Natural killer cell (primary cell): Measurements from ENCODE around the gene SGCA. TPM values are rescaled to one million over a fixed set of nuclear protein-coding genes. Genes with fewer than 3 reads are reported as not detected.

Source experiments
- ATAC-seq, 3 donors: fragments of 150-1000 bp in 2 of 3; fragments of 200-7000 bp in 1 of 3; cut with Tn5 transposase; 1 replicate in 1 of 3; 2 replicates in 2 of 3; pipeline ENCODE4 v1.10.0; 2021; ENCODE audit warnings: mild to moderate bottlenecking in 2 of 3, moderate library complexity in 2 of 3
- DNase-seq, 2 donors: peaks; one replicate each; pipeline versions ENCODE4 v3.0.0 to v3.0.0-alpha.2; 2013 to 2021; ENCODE audit warnings: mixed read lengths in 1 of 2
- H3K27ac ChIP-seq: one replicate; pipeline ENCODE4 v1.5.1; 2013; ENCODE audit warnings: mild to moderate bottlenecking, low read length
- H3K27me3 ChIP-seq: one replicate; pipeline ENCODE4 v1.6.1; 2013; ENCODE audit warnings: low read length; ENCODE audit not compliant: control insufficient read depth, insufficient read depth
- H3K36me3 ChIP-seq: one replicate; pipeline ENCODE4 v1.6.1; 2013; ENCODE audit warnings: low read length; ENCODE audit not compliant: control insufficient read depth, insufficient read depth
- H3K4me1 ChIP-seq: one replicate; pipeline ENCODE4 v1.6.1; 2013; ENCODE audit warnings: low read length; ENCODE audit not compliant: control insufficient read depth, insufficient read depth
- H3K4me3 ChIP-seq: one replicate; pipeline ENCODE4 v1.5.1; 2013; ENCODE audit warnings: low read length
- H3K9me3 ChIP-seq: one replicate; pipeline ENCODE4 v1.6.1; 2013; ENCODE audit warnings: low read length; ENCODE audit not compliant: control insufficient read depth, insufficient read depth
- H3K27ac Mint-ChIP-seq, 2 donors: one replicate each; pipeline ENCODE4 v1.8.0; 2022; ENCODE audit warnings: mild to moderate bottlenecking in 2 of 2, mixed read lengths in 2 of 2, moderate library complexity in 1 of 2
- H3K27me3 Mint-ChIP-seq, 2 donors: one replicate each; pipeline ENCODE4 v1.8.0; 2022; ENCODE audit warnings: low read depth in 2 of 2, mixed read lengths in 2 of 2
- H3K36me3 Mint-ChIP-seq: one replicate; pipeline ENCODE4 v1.8.0; 2022; ENCODE audit warnings: mixed read lengths
- H3K4me1 Mint-ChIP-seq, 2 donors: one replicate each; pipeline ENCODE4 v1.8.0; 2022; ENCODE audit warnings: mixed read lengths in 2 of 2
- H3K4me3 Mint-ChIP-seq: one replicate; pipeline ENCODE4 v1.8.0; 2022; ENCODE audit warnings: mild to moderate bottlenecking, moderate library complexity, mixed read lengths
- H3K9me3 Mint-ChIP-seq, 2 donors: one replicate each; pipeline ENCODE4 v1.8.0; 2022; ENCODE audit warnings: mixed read lengths in 2 of 2
- CTCF ChIP-seq: fragments of 200-600 bp; IDR thresholded peaks from one replicate; pipeline ENCODE4 v1.8.0; 2022; ENCODE audit warnings: antibody characterized with exemption
- WGBS: methylation state at CpG from one replicate; pipeline ENCODE4 v1.1.7; 2013; ENCODE audit warnings: missing lambda C conversion rate; ENCODE audit not compliant: insufficient coverage; 5-methylcytosine and 5-hydroxymethylcytosine counted together
- intact Hi-C: fragments of 100-400 bp; cut with micrococcal nuclease; formaldehyde crosslinking; loops from one replicate; pipeline ENCODE4 v1.14.2; 2022
- total RNA-seq, 4 donors: library from RNA; stranded (reverse); fragments of 120-200 nt in 1 of 4; gene quantifications; one replicate each; pipeline versions ENCODE4 v1.2.3 to v1.2.4, GENCODE V29; 2013 to 2022

SGCA gene
- total RNA-seq, 3 donors from 2014 or later (not counting 1 experiment from before 2014, with no cell fraction given) = not detected

GRCh38 chr17:50165466-50165865 lies 339 bp upstream of the SGCA start:
- intact Hi-C loops = loop anchor here (5.0 kb wide), 1 partner anchor 33 kb away; the partner anchor contains the start of gene SAMD14
- peaks cover 0 to 11% of the 10 kb centered on the region in 2 donors for H3K27me3 Mint-ChIP-seq

DNA sequence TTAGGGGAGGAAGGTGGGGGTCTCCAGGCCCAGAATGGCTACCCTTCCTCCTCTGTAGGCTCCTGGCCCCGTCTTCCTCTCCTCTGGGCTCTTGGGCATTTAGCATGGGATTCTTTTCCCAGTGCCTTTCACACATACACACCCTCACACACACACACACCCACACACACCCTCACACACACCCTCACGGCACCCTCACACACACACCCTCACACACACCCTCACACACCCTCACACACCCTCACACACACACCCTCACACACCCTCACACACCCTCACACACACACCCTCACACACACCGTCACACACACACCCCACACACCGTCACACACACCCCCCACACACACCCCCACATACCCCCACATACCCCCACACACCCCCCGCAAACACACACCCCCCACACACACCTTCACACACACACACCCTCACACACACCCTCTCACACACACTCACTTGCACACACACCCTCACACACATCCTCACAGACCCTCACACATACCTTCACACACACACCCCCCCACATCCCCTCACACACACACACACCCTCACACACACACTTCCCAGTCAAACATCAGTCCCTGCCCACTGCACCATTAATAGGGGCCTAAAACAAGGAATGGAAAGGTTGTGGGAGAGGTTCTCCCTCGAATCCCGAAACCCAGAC lies 845 bp downstream of the SGCA start:
- H3K4me3 Mint-ChIP-seq = no peak overlapping the region
- no peaks in the 10 kb centered on the region for H3K27me3 ChIP-seq
- H3K36me3 Mint-ChIP-seq = no peaks in the 10 kb centered on the region
- peaks cover 0 to 8% of the 10 kb centered on the region in 2 donors for H3K27me3 Mint-ChIP-seq
- ATAC-seq = no peak
- no peak overlapping the region for H3K27ac ChIP-seq
- H3K4me1 Mint-ChIP-seq = peaks cover 21 to 23% of the 10 kb centered on the region in 2 donors
- no peaks in the 10 kb centered on the region for H3K36me3 ChIP-seq
- no peak for TF ChIP-seq CTCF
- no peak for DNase-seq
- WGBS = 53% methylated on average over 4 of the region's 7 CpGs
- H3K9me3 ChIP-seq = no peaks in the 10 kb centered on the region
- peaks cover 25% of the 10 kb centered on the region for H3K4me1 ChIP-seq
- intact Hi-C loops = loop anchor here (5.0 kb wide), 1 partner anchor 34 kb away; the partner anchor contains the start of gene SAMD14
- H3K9me3 Mint-ChIP-seq = no peaks in the 10 kb centered on the region
- no peak overlapping the region for H3K4me3 ChIP-seq
- no peak overlapping the region for H3K27ac Mint-ChIP-seq

More at GRCh38 chr17:50165466-50165865, 339 bp upstream of the SGCA start:
- Histone ChIP-seq H3K4me1 (peaks cover 34% of the 10 kb centered on the region), H3K36me3 (no peaks in the 10 kb centered on the region), H3K27ac (no peak overlapping the region), H3K9me3 (no peaks in the 10 kb centered on the region), H3K27me3 (no peaks in the 10 kb centered on the region), H3K4me3 (no peak overlapping the region)
- Mint-ChIP-seq H3K27ac (no peak overlapping the region), H3K36me3 (no peaks in the 10 kb centered on the region), H3K4me3 (no peak overlapping the region), H3K4me1 (peaks cover 27 to 31% of the 10 kb centered on the region in 2 donors), H3K9me3 (no peaks in the 10 kb centered on the region)
- 96% methylated on average over 3 of the region's 3 CpGs for WGBS
- ATAC-seq (no peak), DNase-seq (no peak)
- no peak for TF ChIP-seq CTCF

GRCh38 chr17:50167371-50167770 lies 1.6 kb downstream of the SGCA start:
- ATAC-seq (no peak), DNase-seq (no peak)
- TF ChIP-seq CTCF = no peak
- Mint-ChIP-seq H3K4me1 (peaks cover 14 to 15% of the 10 kb centered on the region in 2 donors), H3K9me3 (no peaks in the 10 kb centered on the region), H3K36me3 (no peaks in the 10 kb centered on the region), H3K27ac (no peak overlapping the region), H3K27me3 (peaks cover 0 to 8% of the 10 kb centered on the region in 2 donors), H3K4me3 (no peak overlapping the region)
- intact Hi-C loops = loop anchor here (5.0 kb wide), 1 partner anchor 35 kb away; the partner anchor contains the start of gene SAMD14
- no peak overlapping the region for H3K27ac ChIP-seq
- H3K4me3 ChIP-seq = no peak overlapping the region
- no peaks in the 10 kb centered on the region for H3K9me3 ChIP-seq
- H3K36me3 ChIP-seq = no peaks in the 10 kb centered on the region
- H3K27me3 ChIP-seq = no peaks in the 10 kb centered on the region
- H3K4me1 ChIP-seq = peaks cover 21% of the 10 kb centered on the region
- 91% methylated on average over 18 of the region's 19 CpGs for WGBS
